ENCODE results near the gene LYST. TPM values are rescaled to one million over a fixed set of nuclear protein-coding genes. Genes with fewer than 3 reads are reported as not detected.

Gene LYST
- total and polyA plus RNA-seq, 5 donors = 3.8 to 15.3 (median 12.0) TPM

- WGBS = 96% methylated on average over 1 of the region's 1 CpG
- intact Hi-C loops (cut with DNase I) = no loop called here
- no peak for ATAC-seq
Observed at GRCh38 chr1:235712812-235713211, 153.9 kb downstream of the LYST start.

GRCh38 chr1:235710687-235711086 is 156.0 kb downstream of the LYST start:
- Histone ChIP-seq H3K9me3 (ENCODE audit: control insufficient read depth, low read length) (no peaks in the 10 kb centered on the region), H3K4me1 (ENCODE audit: control insufficient read depth, insufficient read depth, low read length) (no peaks in the 10 kb centered on the region), H3K27me3 (ENCODE audit: control insufficient read depth, insufficient read depth) (no peaks in the 10 kb centered on the region), H3K4me3 (ENCODE audit: low read length) (no peak overlapping the region), H3K27ac (ENCODE audit: low read length) (no peak overlapping the region)
- intact Hi-C loops (cut with DNase I) = no loop called here
- ATAC-seq = no peak
- DNase-seq = no peak
- 61% methylated on average over 3 of the region's 3 CpGs for WGBS

More at GRCh38 chr1:235712812-235713211, 153.9 kb downstream of the LYST start:
- Histone ChIP-seq H3K9me3 (ENCODE audit: control insufficient read depth, low read length) (no peaks in the 10 kb centered on the region), H3K27me3 (ENCODE audit: control insufficient read depth, insufficient read depth) (no peaks in the 10 kb centered on the region), H3K4me1 (ENCODE audit: control insufficient read depth, insufficient read depth, low read length) (no peaks in the 10 kb centered on the region), H3K4me3 (ENCODE audit: low read length) (no peak overlapping the region), H3K27ac (ENCODE audit: low read length) (no peak overlapping the region)
- no peak for DNase-seq

GRCh38 chr1:235709018-235709417 is 157.7 kb downstream of the LYST start:
- DNase-seq (no peak), ATAC-seq (no peak)
- Histone ChIP-seq H3K4me1 (ENCODE audit: control insufficient read depth, insufficient read depth, low read length) (no peaks in the 10 kb centered on the region), H3K27ac (ENCODE audit: low read length) (no peak overlapping the region), H3K9me3 (ENCODE audit: control insufficient read depth, low read length) (no peaks in the 10 kb centered on the region), H3K27me3 (ENCODE audit: control insufficient read depth, insufficient read depth) (no peaks in the 10 kb centered on the region), H3K4me3 (ENCODE audit: low read length) (no peak overlapping the region)
- intact Hi-C loops (cut with DNase I) = no loop called here
- 92% methylated on average over 11 of the region's 11 CpGs for WGBS

GRCh38 chr1:235708390-235708962 is 158.2 kb downstream of the LYST start:
- Histone ChIP-seq H3K27ac (ENCODE audit: low read length) (no peak overlapping the region), H3K9me3 (ENCODE audit: control insufficient read depth, low read length) (no peaks in the 10 kb centered on the region), H3K27me3 (ENCODE audit: control insufficient read depth, insufficient read depth) (no peaks in the 10 kb centered on the region), H3K4me1 (ENCODE audit: control insufficient read depth, insufficient read depth, low read length) (no peaks in the 10 kb centered on the region), H3K4me3 (ENCODE audit: low read length) (no peak overlapping the region)
- ATAC-seq (no peak), DNase-seq (no peak)
- WGBS = 84% methylated on average over 4 of the region's 4 CpGs
- intact Hi-C loops (cut with DNase I) = no loop called here

GRCh38 chr1:235703506-235703905 is 163.2 kb downstream of the LYST start:
- no peaks in the 10 kb centered on the region for H3K4me1 ChIP-seq (ENCODE audit: control insufficient read depth, insufficient read depth, low read length)
- H3K27ac ChIP-seq (ENCODE audit: low read length) = no peak overlapping the region
- no peaks in the 10 kb centered on the region for H3K27me3 ChIP-seq (ENCODE audit: control insufficient read depth, insufficient read depth)
- 74% methylated on average over 2 of the region's 2 CpGs for WGBS
- intact Hi-C loops (cut with DNase I) = no loop called here
- H3K4me3 ChIP-seq (ENCODE audit: low read length) = no peak overlapping the region
- ATAC-seq (no peak), DNase-seq (no peak)
- no peaks in the 10 kb centered on the region for H3K9me3 ChIP-seq (ENCODE audit: control insufficient read depth, low read length)

GRCh38 chr1:235702412-235702811 is 164.3 kb downstream of the LYST start:
- DNase-seq (no peak), ATAC-seq (no peak)
- no peak overlapping the region for H3K27ac ChIP-seq (ENCODE audit: low read length)
- intact Hi-C loops (cut with DNase I) = no loop called here
- no peaks in the 10 kb centered on the region for H3K9me3 ChIP-seq (ENCODE audit: control insufficient read depth, low read length)
- no peak overlapping the region for H3K4me3 ChIP-seq (ENCODE audit: low read length)
- H3K4me1 ChIP-seq (ENCODE audit: control insufficient read depth, insufficient read depth, low read length) = no peaks in the 10 kb centered on the region
- no peaks in the 10 kb centered on the region for H3K27me3 ChIP-seq (ENCODE audit: control insufficient read depth, insufficient read depth)
- WGBS = 83% methylated on average over 9 of the region's 9 CpGs

- Histone ChIP-seq H3K4me1 (ENCODE audit: control insufficient read depth, insufficient read depth, low read length) (no peaks in the 10 kb centered on the region), H3K4me3 (ENCODE audit: low read length) (no peak overlapping the region), H3K9me3 (ENCODE audit: control insufficient read depth, low read length) (no peaks in the 10 kb centered on the region), H3K27me3 (ENCODE audit: control insufficient read depth, insufficient read depth) (no peaks in the 10 kb centered on the region), H3K27ac (ENCODE audit: low read length) (no peak overlapping the region)
- intact Hi-C loops (cut with DNase I) = no loop called here
- no peak for DNase-seq
- ATAC-seq = no peak
- WGBS = 94% methylated on average over 2 of the region's 2 CpGs
Observed at GRCh38 chr1:235697508-235697907, 169.2 kb downstream of the LYST start.

- intact Hi-C loops (cut with DNase I) = no loop called here
- ATAC-seq (no peak), DNase-seq (no peak)
- H3K9me3 ChIP-seq (ENCODE audit: control insufficient read depth, low read length) = no peaks in the 10 kb centered on the region
- H3K4me3 ChIP-seq (ENCODE audit: low read length) = no peak overlapping the region
- H3K27me3 ChIP-seq (ENCODE audit: control insufficient read depth, insufficient read depth) = no peaks in the 10 kb centered on the region
- 93% methylated on average over 4 of the region's 4 CpGs for WGBS
- no peak overlapping the region for H3K27ac ChIP-seq (ENCODE audit: low read length)
- no peaks in the 10 kb centered on the region for H3K4me1 ChIP-seq (ENCODE audit: control insufficient read depth, insufficient read depth, low read length)
Observed at GRCh38 chr1:235689356-235689755, 177.3 kb downstream of the LYST start.

GRCh38 chr1:235688096-235688495 is 178.6 kb downstream of the LYST start:
- H3K4me1 ChIP-seq (ENCODE audit: control insufficient read depth, insufficient read depth, low read length) = no peaks in the 10 kb centered on the region
- no peak for DNase-seq
- ATAC-seq = no peak

GRCh38 chr1:235683653-235684052 is 183.1 kb downstream of the LYST start:
- Histone ChIP-seq H3K27ac (ENCODE audit: low read length) (no peak overlapping the region), H3K4me1 (ENCODE audit: control insufficient read depth, insufficient read depth, low read length) (no peaks in the 10 kb centered on the region), H3K9me3 (ENCODE audit: control insufficient read depth, low read length) (no peaks in the 10 kb centered on the region), H3K27me3 (ENCODE audit: control insufficient read depth, insufficient read depth) (no peaks in the 10 kb centered on the region), H3K4me3 (ENCODE audit: low read length) (no peak overlapping the region)
- intact Hi-C loops (cut with DNase I) = no loop called here
- ATAC-seq = no peak
- DNase-seq = no peak
- WGBS = 66% methylated on average over 1 of the region's 1 CpG

More at GRCh38 chr1:235688096-235688495, 178.6 kb downstream of the LYST start:
- Histone ChIP-seq H3K27ac (ENCODE audit: low read length) (no peak overlapping the region), H3K4me3 (ENCODE audit: low read length) (no peak overlapping the region), H3K9me3 (ENCODE audit: control insufficient read depth, low read length) (no peaks in the 10 kb centered on the region), H3K27me3 (ENCODE audit: control insufficient read depth, insufficient read depth) (no peaks in the 10 kb centered on the region)
- WGBS = 87% methylated on average over 3 of the region's 3 CpGs
- intact Hi-C loops (cut with DNase I) = no loop called here

- no peak for DNase-seq
- 96% methylated on average over 3 of the region's 3 CpGs for WGBS
- H3K4me1 ChIP-seq (ENCODE audit: control insufficient read depth, insufficient read depth, low read length) = no peaks in the 10 kb centered on the region
- no peaks in the 10 kb centered on the region for H3K27me3 ChIP-seq (ENCODE audit: control insufficient read depth, insufficient read depth)
- no peak overlapping the region for H3K4me3 ChIP-seq (ENCODE audit: low read length)
- intact Hi-C loops (cut with DNase I) = no loop called here
- ATAC-seq = no peak
- H3K27ac ChIP-seq (ENCODE audit: low read length) = no peak overlapping the region
- no peaks in the 10 kb centered on the region for H3K9me3 ChIP-seq (ENCODE audit: control insufficient read depth, low read length)
Observed at GRCh38 chr1:235682216-235682615, 184.5 kb downstream of the LYST start.

- no peaks in the 10 kb centered on the region for H3K9me3 ChIP-seq (ENCODE audit: control insufficient read depth, low read length)
- WGBS = 90% methylated on average over 3 of the region's 3 CpGs
- no peaks in the 10 kb centered on the region for H3K4me1 ChIP-seq (ENCODE audit: control insufficient read depth, insufficient read depth, low read length)
- no peak overlapping the region for H3K4me3 ChIP-seq (ENCODE audit: low read length)
- no peak overlapping the region for H3K27ac ChIP-seq (ENCODE audit: low read length)
- intact Hi-C loops (cut with DNase I) = no loop called here
- ATAC-seq (no peak), DNase-seq (no peak)
- H3K27me3 ChIP-seq (ENCODE audit: control insufficient read depth, insufficient read depth) = no peaks in the 10 kb centered on the region
Observed at GRCh38 chr1:235679644-235680043, 187.1 kb downstream of the LYST start.

Measured in right cardiac atrium (tissue), 5 donors.